ENCODE measurements around the gene ACP4.
"Not testable (repeated sequence)": the region's sequence is repeated elsewhere in the genome, so short reads cannot be mapped to it uniquely, and the experiment has no call there.

The ACP4 gene

DNA sequence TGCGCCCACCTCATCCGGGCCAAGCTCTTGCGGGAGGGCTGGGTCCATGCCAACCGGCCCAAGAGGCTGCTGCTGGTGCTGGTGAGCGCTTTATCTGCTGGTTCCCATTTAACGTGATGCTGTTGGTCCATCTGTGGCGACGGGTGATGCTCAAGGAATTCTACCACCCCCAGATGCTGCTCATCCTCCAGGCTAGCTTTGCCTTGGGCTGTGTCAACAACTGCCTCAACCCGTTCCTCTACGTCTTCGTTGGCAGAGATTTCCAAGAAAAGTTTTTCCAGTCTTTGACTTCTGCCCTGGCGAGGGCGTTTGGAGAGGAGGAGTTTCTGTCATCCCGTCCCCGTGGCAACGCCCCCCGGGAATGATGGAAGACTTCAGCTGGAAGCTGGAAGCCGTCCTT, 31.1 kb upstream of the ACP4 start:
- not testable (repeated sequence) for H3K9me3 ChIP-seq (ENCODE audit: control insufficient read depth, insufficient read depth, low read length); H3K4me1 ChIP-seq (ENCODE audit: control insufficient read depth, insufficient read depth, low read length); H3K36me3 ChIP-seq (ENCODE audit: control insufficient read depth, insufficient read depth, low read length); H3K27ac ChIP-seq (ENCODE audit: low read length); H3K4me3 ChIP-seq (ENCODE audit: low read length); H3K27me3 ChIP-seq (ENCODE audit: control insufficient read depth, insufficient read depth, low read length); DNase-seq (ENCODE audit: low read depth, low spot score)
- WGBS (ENCODE audit: insufficient coverage, insufficient read length): no CpG with 5 or more reads among the region's 18 CpGs

DNA sequence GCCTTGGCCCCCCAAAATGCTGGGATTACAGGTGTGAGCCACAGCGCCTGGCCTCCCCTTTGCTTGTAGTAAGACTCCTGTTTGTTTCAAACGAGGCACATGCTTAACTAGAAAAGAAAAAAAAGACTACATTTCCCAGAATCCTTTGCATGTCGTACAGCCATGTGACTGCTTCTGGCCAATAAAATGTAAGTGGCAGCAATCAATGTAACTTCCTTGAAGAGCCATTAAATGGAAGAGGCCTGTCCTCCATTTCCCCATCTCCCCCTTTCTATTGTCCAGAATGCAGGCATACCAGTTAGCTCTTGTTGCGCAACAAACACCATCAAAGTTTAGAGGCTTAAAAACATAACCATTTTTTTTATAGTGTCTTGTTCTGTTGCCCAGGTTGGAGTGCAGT, 30.3 kb upstream of the ACP4 start:
- H3K27me3 ChIP-seq (ENCODE audit: control insufficient read depth, insufficient read depth, low read length): no peaks in the 10 kb centered on the region
- no peak overlapping the region for H3K4me3 ChIP-seq (ENCODE audit: low read length)
- no peaks in the 10 kb centered on the region for H3K36me3 ChIP-seq (ENCODE audit: control insufficient read depth, insufficient read depth, low read length)
- WGBS (ENCODE audit: insufficient coverage, insufficient read length): no CpG with 5 or more reads among the region's 4 CpGs
- no peaks in the 10 kb centered on the region; the same call in 1 of the 2 replicates for H3K9me3 ChIP-seq (ENCODE audit: control insufficient read depth, insufficient read depth, low read length)
- no peak for DNase-seq (ENCODE audit: low read depth, low spot score)
- H3K27ac ChIP-seq (ENCODE audit: low read length): no peak overlapping the region
- H3K4me1 ChIP-seq (ENCODE audit: control insufficient read depth, insufficient read depth, low read length): no peaks in the 10 kb centered on the region

DNA sequence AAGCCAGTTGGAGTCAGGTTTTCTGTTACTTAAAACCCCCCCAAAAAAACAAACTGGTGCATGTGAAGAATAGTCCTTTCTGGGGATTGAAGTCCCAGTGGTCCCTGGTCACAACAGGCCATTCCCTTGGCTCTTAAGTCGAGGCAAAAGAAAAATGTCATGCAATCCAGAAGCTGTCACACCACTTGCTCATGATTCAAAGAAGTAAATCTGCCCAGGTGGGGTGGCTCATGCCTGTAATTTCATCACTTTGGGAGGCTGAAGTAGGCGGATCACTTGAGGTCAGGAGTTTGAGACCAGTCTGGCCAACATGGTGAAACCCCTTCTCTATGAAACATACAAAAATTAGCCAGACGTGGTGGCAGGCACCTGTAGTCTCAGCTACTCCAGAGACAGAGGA, 28.7 kb upstream of the ACP4 start:
- not testable (repeated sequence) for DNase-seq (ENCODE audit: low read depth, low spot score); H3K4me3 ChIP-seq (ENCODE audit: low read length); H3K27ac ChIP-seq (ENCODE audit: low read length); H3K27me3 ChIP-seq (ENCODE audit: control insufficient read depth, insufficient read depth, low read length); H3K9me3 ChIP-seq (ENCODE audit: control insufficient read depth, insufficient read depth, low read length); H3K36me3 ChIP-seq (ENCODE audit: control insufficient read depth, insufficient read depth, low read length); H3K4me1 ChIP-seq (ENCODE audit: control insufficient read depth, insufficient read depth, low read length)
- no CpG with 5 or more reads among the region's 3 CpGs for WGBS (ENCODE audit: insufficient coverage, insufficient read length)

DNA sequence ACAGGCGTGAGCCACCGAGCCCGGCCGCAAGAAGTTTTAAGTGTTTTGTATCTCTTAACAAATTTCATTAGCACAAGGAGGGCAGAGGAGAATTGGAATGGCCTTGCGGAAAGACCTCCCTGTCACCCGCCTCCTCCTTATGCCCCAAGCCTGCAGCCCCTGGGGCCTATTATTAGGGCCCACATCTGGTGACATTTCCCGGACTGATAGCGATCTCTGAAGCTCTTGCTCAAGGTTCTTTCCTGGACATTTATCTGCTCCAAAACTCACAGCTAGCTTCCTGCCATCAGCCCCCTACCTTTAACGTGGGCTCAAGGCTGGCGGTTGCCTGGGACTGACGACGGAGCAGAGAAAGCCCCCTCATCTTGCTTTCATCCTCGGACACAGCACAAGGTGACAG, 26.7 kb upstream of the ACP4 start:
- not testable (repeated sequence) for H3K27ac ChIP-seq (ENCODE audit: low read length); H3K27me3 ChIP-seq (ENCODE audit: control insufficient read depth, insufficient read depth, low read length); H3K4me3 ChIP-seq (ENCODE audit: low read length); H3K36me3 ChIP-seq (ENCODE audit: control insufficient read depth, insufficient read depth, low read length); DNase-seq (ENCODE audit: low read depth, low spot score); H3K4me1 ChIP-seq (ENCODE audit: control insufficient read depth, insufficient read depth, low read length); H3K9me3 ChIP-seq (ENCODE audit: control insufficient read depth, insufficient read depth, low read length)
- no CpG with 5 or more reads among the region's 13 CpGs for WGBS (ENCODE audit: insufficient coverage, insufficient read length)

DNA sequence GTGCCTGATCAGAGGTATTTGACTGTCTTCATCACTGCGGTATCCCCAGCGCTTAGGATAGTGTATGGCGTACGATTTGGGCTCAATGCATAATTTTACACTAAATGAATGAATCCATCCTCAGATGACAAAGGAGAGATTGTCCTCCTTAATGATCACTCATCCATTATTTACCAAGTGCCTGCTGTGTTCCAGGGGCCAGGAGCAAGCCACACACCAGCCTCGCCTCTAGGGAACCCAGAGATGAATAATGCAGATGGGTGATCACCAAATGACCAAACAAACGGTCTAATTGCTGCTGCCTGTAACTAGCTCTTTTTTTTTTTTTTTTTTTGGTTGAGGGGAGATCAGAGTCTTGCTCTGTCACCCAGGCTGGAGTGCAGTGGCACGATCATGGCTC, 25.8 kb upstream of the ACP4 start:
- WGBS (ENCODE audit: insufficient coverage, insufficient read length): no CpG with 5 or more reads among the region's 7 CpGs
- Histone ChIP-seq H3K4me1 (ENCODE audit: control insufficient read depth, insufficient read depth, low read length) (no peaks in the 10 kb centered on the region), H3K4me3 (ENCODE audit: low read length) (no peak overlapping the region), H3K27me3 (ENCODE audit: control insufficient read depth, insufficient read depth, low read length) (no peaks in the 10 kb centered on the region), H3K27ac (ENCODE audit: low read length) (no peak overlapping the region), H3K36me3 (ENCODE audit: control insufficient read depth, insufficient read depth, low read length) (no peaks in the 10 kb centered on the region), H3K9me3 (ENCODE audit: control insufficient read depth, insufficient read depth, low read length) (peaks cover 4% of the 10 kb centered on the region)
- DNase-seq (ENCODE audit: low read depth, low spot score): no peak

DNA sequence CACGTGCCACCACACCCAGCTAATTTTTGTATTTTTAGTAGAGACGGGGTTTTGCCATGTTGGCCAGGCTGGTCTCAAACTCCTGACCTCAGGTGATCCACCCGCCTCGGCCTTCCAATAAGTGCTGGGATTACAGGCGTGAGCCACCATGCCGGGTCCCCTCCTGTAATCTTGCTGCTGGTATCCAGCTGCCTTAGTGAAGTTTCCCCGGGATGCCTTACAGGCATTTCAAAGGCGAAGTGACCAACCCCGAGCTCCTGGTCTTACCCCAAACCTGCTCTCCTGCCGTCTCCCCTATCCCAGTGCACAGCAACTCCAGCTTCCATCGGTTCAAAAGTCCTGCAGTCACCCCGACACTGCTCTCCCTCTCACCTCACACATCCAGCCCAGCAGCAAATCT, 23.5 kb upstream of the ACP4 start:
- H3K9me3 ChIP-seq (ENCODE audit: control insufficient read depth, insufficient read depth, low read length); DNase-seq (ENCODE audit: low read depth, low spot score); H3K27me3 ChIP-seq (ENCODE audit: control insufficient read depth, insufficient read depth, low read length); H3K4me3 ChIP-seq (ENCODE audit: low read length); H3K4me1 ChIP-seq (ENCODE audit: control insufficient read depth, insufficient read depth, low read length); H3K27ac ChIP-seq (ENCODE audit: low read length); H3K36me3 ChIP-seq (ENCODE audit: control insufficient read depth, insufficient read depth, low read length): not testable (repeated sequence)
- no CpG with 5 or more reads among the region's 12 CpGs for WGBS (ENCODE audit: insufficient coverage, insufficient read length)

DNA sequence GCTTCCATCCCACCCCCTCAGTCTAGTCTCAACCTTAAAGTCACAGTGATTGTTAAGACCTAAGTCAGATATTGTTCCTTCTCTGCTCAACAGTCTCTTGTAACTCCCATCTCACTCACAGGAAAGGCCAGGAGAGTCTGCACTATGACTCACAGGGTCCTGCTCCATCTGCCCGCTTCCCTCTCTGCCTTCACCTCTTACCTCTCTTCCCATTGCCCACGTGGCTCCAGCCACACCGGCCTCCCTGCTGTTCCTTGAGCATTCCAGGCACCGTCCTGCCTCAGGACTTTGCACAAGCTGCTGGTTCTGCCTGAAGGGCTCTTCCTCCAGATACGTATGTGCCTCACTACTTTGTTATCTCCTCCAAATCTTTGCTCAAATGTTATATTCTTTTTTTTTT, 23.0 kb upstream of the ACP4 start:
- not testable (repeated sequence) for DNase-seq (ENCODE audit: low read depth, low spot score); H3K36me3 ChIP-seq (ENCODE audit: control insufficient read depth, insufficient read depth, low read length); H3K27ac ChIP-seq (ENCODE audit: low read length); H3K27me3 ChIP-seq (ENCODE audit: control insufficient read depth, insufficient read depth, low read length); H3K4me3 ChIP-seq (ENCODE audit: low read length); H3K4me1 ChIP-seq (ENCODE audit: control insufficient read depth, insufficient read depth, low read length); H3K9me3 ChIP-seq (ENCODE audit: control insufficient read depth, insufficient read depth, low read length)
- WGBS (ENCODE audit: insufficient coverage, insufficient read length): no CpG with 5 or more reads among the region's 5 CpGs

DNA sequence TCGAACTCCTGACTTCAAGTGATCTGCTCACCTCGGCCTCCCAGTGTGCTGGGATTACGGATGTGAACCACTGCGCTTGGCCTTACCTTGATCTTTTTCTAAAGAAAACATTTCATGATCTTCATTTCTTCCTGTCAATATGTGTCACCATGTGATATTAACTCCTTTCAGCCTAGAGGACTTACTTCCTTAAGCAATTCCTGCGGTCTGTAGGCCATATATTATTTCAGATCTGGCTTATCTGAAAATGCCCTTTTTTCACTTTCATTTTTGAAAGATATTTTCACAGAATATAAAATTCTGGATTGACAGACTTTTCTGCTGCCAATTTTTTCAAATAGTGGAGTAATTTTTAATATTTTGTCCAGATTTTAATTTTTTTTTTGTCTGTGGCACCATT, 21.9 kb upstream of the ACP4 start:
- Histone ChIP-seq H3K27ac (ENCODE audit: low read length) (no peak overlapping the region), H3K27me3 (ENCODE audit: control insufficient read depth, insufficient read depth, low read length) (no peaks in the 10 kb centered on the region), H3K4me3 (ENCODE audit: low read length) (no peak overlapping the region), H3K4me1 (ENCODE audit: control insufficient read depth, insufficient read depth, low read length) (no peaks in the 10 kb centered on the region; the same call in 1 of the 2 replicates), H3K9me3 (ENCODE audit: control insufficient read depth, insufficient read depth, low read length) (peaks cover 9% of the 10 kb centered on the region), H3K36me3 (ENCODE audit: control insufficient read depth, insufficient read depth, low read length) (no peaks in the 10 kb centered on the region)
- DNase-seq (ENCODE audit: low read depth, low spot score): no peak
- WGBS (ENCODE audit: insufficient coverage, insufficient read length): no CpG with 5 or more reads among the region's 5 CpGs

DNA sequence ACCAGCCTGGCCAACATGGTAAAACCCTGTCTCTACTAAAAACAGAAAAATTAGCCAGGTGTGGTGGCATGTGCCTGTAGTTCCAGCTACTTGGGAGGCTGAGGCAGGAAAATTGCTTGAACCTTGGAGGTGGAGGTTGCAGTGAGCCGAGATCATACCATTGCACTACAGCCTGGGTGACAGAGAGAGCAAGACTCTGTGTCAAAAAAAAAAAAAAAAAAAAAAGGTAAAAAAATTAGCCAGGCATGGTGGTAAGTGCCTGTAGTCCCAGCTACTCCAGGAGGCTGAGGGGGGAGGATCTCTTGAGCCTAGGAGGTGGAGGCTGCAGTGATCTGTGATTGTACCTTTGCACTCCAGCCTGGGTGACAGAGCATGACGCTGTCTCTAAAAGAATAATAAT, 20.1 kb upstream of the ACP4 start, which contains the start of gene GPR32:
GPR32 (plus strand) TSS at position 301 of the 400 bp plus-strand sequence. CDS start 137 bp downstream, outside the sequence.
- H3K4me1 ChIP-seq (ENCODE audit: control insufficient read depth, insufficient read depth, low read length); H3K36me3 ChIP-seq (ENCODE audit: control insufficient read depth, insufficient read depth, low read length); H3K9me3 ChIP-seq (ENCODE audit: control insufficient read depth, insufficient read depth, low read length); H3K27ac ChIP-seq (ENCODE audit: low read length); H3K4me3 ChIP-seq (ENCODE audit: low read length); H3K27me3 ChIP-seq (ENCODE audit: control insufficient read depth, insufficient read depth, low read length); DNase-seq (ENCODE audit: low read depth, low spot score): not testable (repeated sequence)
- no CpG with 5 or more reads among the region's 2 CpGs for WGBS (ENCODE audit: insufficient coverage, insufficient read length)

DNA sequence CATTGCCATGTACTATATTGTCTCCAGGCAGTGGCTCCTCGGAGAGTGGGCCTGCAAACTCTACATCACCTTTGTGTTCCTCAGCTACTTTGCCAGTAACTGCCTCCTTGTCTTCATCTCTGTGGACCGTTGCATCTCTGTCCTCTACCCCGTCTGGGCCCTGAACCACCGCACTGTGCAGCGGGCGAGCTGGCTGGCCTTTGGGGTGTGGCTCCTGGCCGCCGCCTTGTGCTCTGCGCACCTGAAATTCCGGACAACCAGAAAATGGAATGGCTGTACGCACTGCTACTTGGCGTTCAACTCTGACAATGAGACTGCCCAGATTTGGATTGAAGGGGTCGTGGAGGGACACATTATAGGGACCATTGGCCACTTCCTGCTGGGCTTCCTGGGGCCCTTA, 19.3 kb upstream of the ACP4 start:
- Histone ChIP-seq H3K27me3 (ENCODE audit: control insufficient read depth, insufficient read depth, low read length) (no peaks in the 10 kb centered on the region), H3K36me3 (ENCODE audit: control insufficient read depth, insufficient read depth, low read length) (no peaks in the 10 kb centered on the region), H3K9me3 (ENCODE audit: control insufficient read depth, insufficient read depth, low read length) (peaks cover 9% of the 10 kb centered on the region), H3K4me1 (ENCODE audit: control insufficient read depth, insufficient read depth, low read length) (no peaks in the 10 kb centered on the region; the same call in 1 of the 2 replicates), H3K27ac (ENCODE audit: low read length) (no peak overlapping the region), H3K4me3 (ENCODE audit: low read length) (no peak overlapping the region)
- whole genome bisulfite sequencing (ENCODE audit: insufficient coverage, insufficient read length): no CpG with 5 or more reads among the region's 13 CpGs
- no peak for DNase-seq (ENCODE audit: low read depth, low spot score)

DNA sequence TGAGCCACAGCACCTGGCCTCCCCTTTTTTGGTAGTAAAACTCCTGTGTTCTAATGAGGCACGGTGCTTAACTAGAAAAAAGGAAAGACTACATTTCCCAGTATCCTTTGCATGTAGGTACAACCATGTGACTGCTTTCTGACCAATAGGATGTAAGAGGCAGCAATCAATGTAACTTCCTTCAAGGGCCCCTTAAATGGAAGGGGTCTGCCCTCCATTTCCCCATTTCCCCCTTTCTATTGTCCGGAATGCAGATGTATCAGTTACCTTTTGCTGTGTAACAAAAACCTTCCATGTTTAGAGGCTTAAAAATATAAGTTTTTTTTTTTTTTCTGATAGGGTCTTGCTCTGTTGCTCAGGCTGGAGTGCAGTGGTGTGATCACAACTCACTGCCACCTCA, 17.7 kb upstream of the ACP4 start:
- Histone ChIP-seq H3K27ac (ENCODE audit: low read length) (no peak overlapping the region), H3K4me1 (ENCODE audit: control insufficient read depth, insufficient read depth, low read length) (no peaks in the 10 kb centered on the region; the same call in 1 of the 2 replicates)

More for the DNA sequence above, 17.7 kb upstream of the ACP4 start:
- Histone ChIP-seq H3K36me3 (ENCODE audit: control insufficient read depth, insufficient read depth, low read length) (no peaks in the 10 kb centered on the region), H3K9me3 (ENCODE audit: control insufficient read depth, insufficient read depth, low read length) (peaks cover 6% of the 10 kb centered on the region), H3K4me3 (ENCODE audit: low read length) (no peak overlapping the region), H3K27me3 (ENCODE audit: control insufficient read depth, insufficient read depth, low read length) (no peaks in the 10 kb centered on the region)
- no CpG with 5 or more reads among the region's 2 CpGs for WGBS (ENCODE audit: insufficient coverage, insufficient read length)
- DNase-seq (ENCODE audit: low read depth, low spot score): no peak

Data from iPS DF 6.9 (cell line).